Neural cell (in vitro differentiated cells): ENCODE data around the gene CD99. TPM values are rescaled to one million over a fixed set of nuclear protein-coding genes. Genes with fewer than 3 reads are reported as not detected.

ENCODE experiments used
- H2AFZ ChIP-seq: fragments of 200-600, 300-800 bp; sonication (generic), shearing (Covaris generic); 2 replicates; pipeline ENCODE4 v1.6.0; 2014; ENCODE audit warnings: low read depth, mild to moderate bottlenecking, antibody characterized with exemption, low read length, moderate library complexity
- H3F3A ChIP-seq: fragments of 200-600 bp; shearing (Covaris generic); 2 replicates; pipeline ENCODE4 v1.6.1; 2016; ENCODE audit warnings: mild to moderate bottlenecking, moderate library complexity, mixed read lengths, antibody characterized with exemption, low read length; ENCODE audit not compliant: insufficient read depth, poor library complexity, severe bottlenecking
- H3K27ac ChIP-seq: fragments of 200-600, 300-800 bp; sonication (generic), shearing (Covaris generic); 2 replicates; pipeline ENCODE4 v1.5.1; 2014; ENCODE audit warnings: mild to moderate bottlenecking, low read length, moderate library complexity
- H3K27me3 ChIP-seq: fragments of 300-800, 200-600 bp; sonication (generic), shearing (Covaris generic); 2 replicates; pipeline ENCODE4 v1.6.0; 2014; ENCODE audit warnings: mild to moderate bottlenecking, low read depth, low read length, moderate library complexity; ENCODE audit not compliant: insufficient read depth
- H3K36me3 ChIP-seq: fragments of 300-800, 200-600 bp; sonication (generic), shearing (Covaris generic); 2 replicates; pipeline ENCODE4 v1.5.1; 2014; ENCODE audit warnings: mild to moderate bottlenecking, antibody characterized with exemption, low read length, moderate library complexity; ENCODE audit not compliant: insufficient read depth
- H3K4me2 ChIP-seq: fragments of 300-800, 200-600 bp; sonication (generic), shearing (Covaris generic); 2 replicates; pipeline ENCODE4 v1.6.0; 2014; ENCODE audit warnings: mild to moderate bottlenecking, low read length
- H3K4me3 ChIP-seq: fragments of 300-800, 200-600 bp; sonication (generic), shearing (Covaris generic); 2 replicates; pipeline ENCODE4 v1.5.1; 2014; ENCODE audit warnings: mild to moderate bottlenecking, low read length, moderate library complexity
- H3K79me2 ChIP-seq: fragments of 200-600 bp; shearing (Covaris generic); replicated peaks from 2 replicates; pipeline ENCODE4 v1.6.0; 2014; ENCODE audit warnings: mild to moderate bottlenecking, low read length, moderate library complexity; ENCODE audit not compliant: insufficient read depth
- H3K9ac ChIP-seq: fragments of 300-800, 200-600 bp; sonication (generic), shearing (Covaris generic); 2 replicates; pipeline ENCODE4 v1.6.1; 2016; ENCODE audit warnings: mild to moderate bottlenecking, low read length, mixed read lengths
- H3K9me2 ChIP-seq: fragments of 200-600 bp; shearing (Covaris generic); 2 replicates; pipeline ENCODE4 v1.6.1; 2016; ENCODE audit warnings: mild to moderate bottlenecking, low read length, mixed read lengths; ENCODE audit not compliant: insufficient read depth
- H3K9me3 ChIP-seq: fragments of 200-600, 300-800 bp; sonication (generic), shearing (Covaris generic); 2 replicates; pipeline ENCODE4 v1.6.1; 2016; ENCODE audit warnings: mild to moderate bottlenecking, mixed run types, low read length, moderate library complexity, mixed read lengths
- H4K20me1 ChIP-seq: fragments of 200-600 bp; shearing (Covaris generic); 2 replicates; pipeline ENCODE4 v1.6.1; 2016; ENCODE audit warnings: mild to moderate bottlenecking, mixed run types; ENCODE audit not compliant: insufficient read depth
- EP300 ChIP-seq: fragments of 450-650 bp; conservative IDR thresholded peaks from 2 replicates; pipeline ENCODE4 v1.6.1; 2014; ENCODE audit warnings: antibody characterized with exemption, mild to moderate bottlenecking, moderate library complexity; ENCODE audit not compliant: poor library complexity, severe bottlenecking
- EZH2 ChIP-seq: fragments of 200-600, 300-800 bp; shearing (Covaris generic), sonication (generic); IDR thresholded peaks from 2 replicates; pipeline ENCODE4 v1.6.1; 2014; ENCODE audit warnings: antibody characterized with exemption, low read length, borderline replicate concordance, mild to moderate bottlenecking; ENCODE audit not compliant: insufficient read depth, poor library complexity, severe bottlenecking
- MXI1 ChIP-seq: fragments of 450-650 bp; conservative IDR thresholded peaks from 2 replicates; pipeline ENCODE4 v1.6.1; 2014; ENCODE audit warnings: antibody characterized with exemption, mild to moderate bottlenecking; ENCODE audit not compliant: poor library complexity, severe bottlenecking
- POLR2AphosphoS5 ChIP-seq: IDR thresholded peaks from 2 replicates; pipeline ENCODE4 v1.6.1; 2012
- RAD21 ChIP-seq: fragments of 450-650 bp; conservative IDR thresholded peaks from 2 replicates; pipeline ENCODE4 v1.6.1; 2014; ENCODE audit warnings: antibody characterized with exemption, mild to moderate bottlenecking, moderate library complexity
- REST ChIP-seq: IDR thresholded peaks from 2 replicates; pipeline ENCODE4 v1.6.1; 2012; ENCODE audit warnings: borderline replicate concordance
- SMC3 ChIP-seq: fragments of 450-650 bp; conservative IDR thresholded peaks from 2 replicates; pipeline ENCODE4 v1.6.1; 2014; ENCODE audit warnings: antibody characterized with exemption, mild to moderate bottlenecking, moderate library complexity; ENCODE audit not compliant: poor library complexity
- TAF1 ChIP-seq: IDR thresholded peaks from 2 replicates; pipeline ENCODE4 v1.6.1; 2012; ENCODE audit warnings: low read depth
- polyA plus RNA-seq: library from polyadenylated mRNA; depleted of rRNA; stranded (reverse); fragments of >200 nt; gene quantifications from 2 replicates; pipeline ENCODE4 v1.2.3, GENCODE V29; 2014
- TF ChIP-seq, protein P1 (sequence below): fragments of 450-650 bp; IDR thresholded peaks from 2 replicates; pipeline ENCODE4 v1.5.1; 2014; ENCODE audit warnings: antibody characterized with exemption, mild to moderate bottlenecking, moderate library complexity; ENCODE audit not compliant: poor library complexity, severe bottlenecking

Gene CD99
- polyA plus RNA-seq, 1 donor from 2014 or later, result 6.6 TPM

DNA sequence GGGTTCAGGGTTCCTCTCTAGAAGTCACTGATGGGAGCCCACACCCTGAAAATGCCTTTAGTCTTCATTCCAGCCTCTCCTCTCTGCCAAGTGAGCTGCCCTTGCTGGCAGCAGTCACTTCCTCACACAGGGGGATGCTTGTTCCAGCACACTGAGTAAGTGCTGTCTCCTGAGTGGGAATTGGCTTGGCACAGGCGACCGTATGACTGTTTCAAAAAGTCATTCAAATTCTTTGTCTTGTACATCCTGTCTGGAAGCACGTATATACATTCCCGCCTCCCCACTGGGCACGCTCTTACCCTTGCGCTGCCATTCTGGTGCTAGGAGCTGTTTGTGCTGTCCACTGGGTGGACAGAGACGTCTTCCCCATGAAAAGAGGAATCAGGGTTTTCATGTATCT lies 40.2 kb upstream of the CD99 start:
- no peaks in the 10 kb centered on the region for H3K9me3 ChIP-seq
- H2AFZ ChIP-seq, result no peak overlapping the region
- H3K4me2 ChIP-seq, result no peak overlapping the region
- H3K27ac ChIP-seq, result no peak overlapping the region
- H3F3A ChIP-seq, result no peaks in the 10 kb centered on the region
- H3K9me2 ChIP-seq, result no peaks in the 10 kb centered on the region
- H3K79me2 ChIP-seq, result no peaks in the 10 kb centered on the region
- no peak overlapping the region for H3K4me3 ChIP-seq
- H4K20me1 ChIP-seq, result no peaks in the 10 kb centered on the region
- TF ChIP-seq TAF1 (no peak), RAD21 (no peak), SMC3 (no peak), MXI1 (no peak), POLR2AphosphoS5 (no peak), EP300 (no peak), REST (no peak), EZH2 (no peak)
- TF ChIP-seq, protein P1, sequence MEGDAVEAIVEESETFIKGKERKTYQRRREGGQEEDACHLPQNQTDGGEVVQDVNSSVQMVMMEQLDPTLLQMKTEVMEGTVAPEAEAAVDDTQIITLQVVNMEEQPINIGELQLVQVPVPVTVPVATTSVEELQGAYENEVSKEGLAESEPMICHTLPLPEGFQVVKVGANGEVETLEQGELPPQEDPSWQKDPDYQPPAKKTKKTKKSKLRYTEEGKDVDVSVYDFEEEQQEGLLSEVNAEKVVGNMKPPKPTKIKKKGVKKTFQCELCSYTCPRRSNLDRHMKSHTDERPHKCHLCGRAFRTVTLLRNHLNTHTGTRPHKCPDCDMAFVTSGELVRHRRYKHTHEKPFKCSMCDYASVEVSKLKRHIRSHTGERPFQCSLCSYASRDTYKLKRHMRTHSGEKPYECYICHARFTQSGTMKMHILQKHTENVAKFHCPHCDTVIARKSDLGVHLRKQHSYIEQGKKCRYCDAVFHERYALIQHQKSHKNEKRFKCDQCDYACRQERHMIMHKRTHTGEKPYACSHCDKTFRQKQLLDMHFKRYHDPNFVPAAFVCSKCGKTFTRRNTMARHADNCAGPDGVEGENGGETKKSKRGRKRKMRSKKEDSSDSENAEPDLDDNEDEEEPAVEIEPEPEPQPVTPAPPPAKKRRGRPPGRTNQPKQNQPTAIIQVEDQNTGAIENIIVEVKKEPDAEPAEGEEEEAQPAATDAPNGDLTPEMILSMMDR, result no peak
- H3K9ac ChIP-seq, result no peak overlapping the region
- H3K36me3 ChIP-seq, result no peaks in the 10 kb centered on the region
- no peaks in the 10 kb centered on the region for H3K27me3 ChIP-seq

- Histone ChIP-seq H3K79me2 (no peaks in the 10 kb centered on the region), H3K27me3 (no peaks in the 10 kb centered on the region), H3K9me3 (no peaks in the 10 kb centered on the region), H3K27ac (no peak overlapping the region), H3F3A (no peaks in the 10 kb centered on the region), H3K36me3 (no peaks in the 10 kb centered on the region), H3K4me3 (no peak overlapping the region), H3K9ac (no peak overlapping the region), H3K4me2 (no peak overlapping the region), H2AFZ (no peak overlapping the region), H4K20me1 (no peaks in the 10 kb centered on the region), H3K9me2 (no peaks in the 10 kb centered on the region)
- TF ChIP-seq RAD21 (no peak), MXI1 (no peak), POLR2AphosphoS5 (no peak), REST (no peak), TAF1 (no peak), EZH2 (no peak), EP300 (no peak), SMC3 (no peak)
- TF ChIP-seq, protein P1, result no peak
Measured at GRCh38 chrX:2652106-2652505, 39.0 kb upstream of the CD99 start.
